ENCODE results near the gene ZIM2.
"Not testable (repeated sequence)": the region's sequence is repeated elsewhere in the genome, so short reads cannot be mapped to it uniquely, and the experiment has no call there.

The ZIM2 gene

GRCh38 chr19:56840451-56841192 lies at the start of gene ZIM2, which contains the start of gene PEG3:
Gene ZIM2 (minus strand): TSS chr19:56840726. CDS start chr19:56824277, 16,449 bp downstream.
Gene PEG3 (minus strand): TSS chr19:56840726. CDS start chr19:56824655, 16,071 bp downstream.
- DNase-seq = no peak

DNA sequence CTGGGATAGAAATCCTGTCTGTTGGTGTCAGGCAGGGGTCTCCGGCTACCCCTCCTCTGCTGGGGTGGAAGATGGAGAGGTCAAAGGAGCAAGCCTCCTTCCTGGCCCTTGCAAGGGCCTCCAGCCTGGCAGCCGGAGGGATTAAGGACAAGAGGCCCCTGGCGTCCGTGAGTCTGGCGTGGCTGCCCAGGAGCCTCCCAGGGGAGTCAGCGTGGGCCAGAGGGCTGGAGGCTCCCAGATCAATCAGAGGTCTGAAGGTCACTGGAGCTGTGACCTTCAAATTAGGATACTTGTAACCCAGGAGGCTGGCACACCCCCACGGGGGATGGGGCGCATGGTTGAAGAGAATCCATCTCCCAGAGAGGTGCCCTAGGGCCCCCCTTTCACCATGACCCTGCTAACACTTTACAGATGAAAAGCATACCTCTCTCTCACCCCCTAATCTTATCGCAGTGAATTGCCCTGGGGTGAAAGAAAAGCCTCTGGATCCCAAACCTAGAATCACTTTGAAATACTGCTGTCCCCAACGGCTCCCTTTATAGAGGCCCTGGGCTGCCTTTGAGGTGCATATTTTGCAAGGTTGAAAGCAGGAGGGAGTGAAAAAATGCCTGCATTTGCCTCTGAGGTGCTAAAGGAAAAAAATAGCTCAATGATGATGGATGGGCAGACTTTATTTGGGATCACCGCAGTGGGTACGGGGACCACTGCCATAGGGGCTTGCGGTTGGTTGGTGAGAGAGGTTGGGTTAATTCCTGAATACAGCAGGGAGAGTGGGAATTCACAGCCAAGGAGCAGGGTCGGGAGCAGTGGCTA lies 44.9 kb upstream of the ZIM2 start:
- no peak for DNase-seq

- no peak for DNase-seq
These were observed 43.9 kb upstream of the ZIM2 start for GRCh38 chr19:56884441-56884840.

DNA sequence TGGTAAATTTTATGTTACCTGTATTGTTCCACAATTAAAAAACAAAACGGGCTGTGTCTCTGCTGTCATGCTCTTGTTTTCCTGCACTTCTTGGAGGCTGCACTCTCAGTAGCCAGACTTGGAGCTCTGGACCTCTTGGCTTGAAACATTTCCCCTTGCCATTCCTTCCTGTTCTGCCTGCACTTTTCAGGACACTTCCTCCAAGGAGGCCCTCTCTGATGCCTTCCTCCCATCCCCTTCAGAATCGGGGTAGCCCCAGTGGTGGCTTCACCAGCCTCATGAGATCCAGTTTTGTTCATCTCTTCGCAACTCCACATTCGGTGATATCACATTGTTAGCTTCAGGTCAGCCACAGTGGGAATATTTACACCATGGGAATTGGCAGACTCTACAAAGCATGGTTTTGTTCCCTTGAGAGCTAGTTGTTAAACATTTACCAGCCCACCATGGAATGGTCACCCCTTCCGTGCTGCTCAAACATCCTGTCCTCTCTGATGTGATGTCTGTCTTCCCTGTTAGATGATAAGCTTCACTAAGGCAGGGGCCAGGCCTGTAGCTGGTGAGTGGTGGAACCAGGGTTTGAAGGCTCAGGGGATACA lies 40.2 kb upstream of the ZIM2 start:
- DNase-seq = no peak

- no peak for DNase-seq
These were observed 36.7 kb upstream of the ZIM2 start for GRCh38 chr19:56877069-56877715.

DNA sequence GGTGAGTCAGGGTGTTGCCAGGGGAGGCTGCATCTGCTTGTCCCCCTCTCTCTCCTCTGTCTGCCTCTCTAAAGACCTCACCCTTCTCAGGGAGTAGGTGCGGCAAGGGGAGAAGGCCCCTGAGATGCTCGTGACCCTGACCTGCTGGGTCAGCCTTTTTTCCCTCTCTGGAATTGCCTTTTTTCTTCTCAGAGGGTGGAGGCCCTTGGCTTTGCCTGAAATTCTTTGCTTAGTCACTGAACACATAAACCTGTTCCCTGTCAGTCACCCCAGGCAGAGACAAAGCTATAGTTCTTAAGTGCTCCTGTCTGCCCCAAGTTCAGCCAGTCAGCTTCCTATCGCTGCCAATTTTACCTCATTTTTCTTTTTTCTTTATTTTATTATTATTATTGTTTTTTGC lies 35.2 kb upstream of the ZIM2 start:
- DNase-seq = no peak

GRCh38 chr19:56874530-56874929 lies 34.0 kb upstream of the ZIM2 start:
- no peak for DNase-seq

DNA sequence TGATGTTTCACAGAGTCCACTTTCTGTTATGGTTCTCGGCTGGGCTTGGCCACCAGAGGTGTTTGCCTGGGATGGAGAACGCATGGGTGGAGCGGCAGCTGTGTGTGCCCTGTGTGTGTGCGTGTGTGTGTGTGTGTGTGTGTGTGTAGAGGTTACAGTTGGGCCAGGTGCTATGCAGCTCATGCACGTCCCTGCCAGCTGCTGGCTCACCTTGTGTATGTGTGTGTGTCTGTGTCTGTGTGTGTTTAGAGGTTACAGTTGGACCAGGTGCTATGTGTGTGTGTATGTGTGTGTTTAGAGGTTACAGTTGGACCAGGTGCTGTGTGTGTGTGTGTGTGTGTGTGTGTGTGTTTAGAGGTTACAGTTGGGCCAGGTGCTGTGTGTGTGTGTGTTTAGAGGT lies 33.0 kb upstream of the ZIM2 start:
- no peak for DNase-seq

GRCh38 chr19:56869886-56870285 lies 29.4 kb upstream of the ZIM2 start:
- DNase-seq = no peak

DNA sequence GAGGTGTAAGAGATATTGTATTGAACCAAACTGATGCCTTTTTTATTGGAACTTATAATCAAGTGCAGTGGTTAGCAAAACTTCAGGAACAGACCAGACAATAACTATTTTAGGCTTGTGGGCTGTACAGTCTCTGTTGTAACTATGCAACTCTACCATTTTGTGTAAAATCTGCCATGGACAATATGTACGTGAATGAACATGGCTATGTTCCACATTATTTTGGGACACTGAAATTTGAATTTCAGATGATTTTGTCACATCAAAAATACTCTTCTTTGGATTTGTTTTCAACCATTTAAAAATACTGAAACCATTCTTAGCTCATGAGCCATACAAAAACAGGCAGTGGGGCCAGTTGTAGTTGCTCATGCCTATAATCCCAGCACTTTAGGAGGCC lies 27.9 kb upstream of the ZIM2 start:
- DNase-seq = no peak

GRCh38 chr19:56866538-56866937 lies 26.0 kb upstream of the ZIM2 start:
- no peak for DNase-seq

DNA sequence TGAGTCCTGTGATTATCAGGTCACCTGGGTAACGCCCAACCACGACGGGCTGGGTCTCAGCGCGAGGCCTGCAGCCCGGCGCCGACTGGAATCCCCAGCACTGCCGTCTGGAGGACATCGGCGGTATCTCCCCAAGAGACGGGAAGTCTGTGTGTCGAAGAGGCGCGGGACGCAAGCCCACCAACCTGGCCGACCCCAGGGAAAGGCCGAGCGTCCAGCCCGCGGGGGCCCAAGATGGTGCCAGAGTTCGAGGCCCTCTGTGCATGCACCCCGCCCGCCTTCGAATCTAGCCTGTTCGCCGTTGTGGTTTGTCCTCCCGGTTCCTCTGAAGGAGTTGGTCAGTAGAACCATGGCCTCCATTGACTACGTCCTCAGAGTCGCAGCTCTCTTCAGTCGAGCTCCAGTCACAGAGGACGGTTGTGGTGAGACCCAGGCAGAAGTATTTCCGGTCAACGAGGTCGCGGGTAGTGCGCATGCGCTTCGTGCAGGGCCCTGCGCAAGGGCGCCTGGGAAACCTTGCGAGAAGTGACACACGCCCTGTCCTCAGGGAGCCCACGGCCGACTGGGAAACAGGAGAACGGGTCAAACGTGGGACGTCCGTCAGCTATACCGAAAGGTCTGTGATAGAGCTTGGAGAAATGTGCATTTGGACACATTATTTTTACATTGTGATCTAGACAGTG lies 24.1 kb upstream of the ZIM2 start:
- DNase-seq = no peak

- DNase-seq = no peak
These were observed 22.2 kb upstream of the ZIM2 start for GRCh38 chr19:56862741-56863140.

DNA sequence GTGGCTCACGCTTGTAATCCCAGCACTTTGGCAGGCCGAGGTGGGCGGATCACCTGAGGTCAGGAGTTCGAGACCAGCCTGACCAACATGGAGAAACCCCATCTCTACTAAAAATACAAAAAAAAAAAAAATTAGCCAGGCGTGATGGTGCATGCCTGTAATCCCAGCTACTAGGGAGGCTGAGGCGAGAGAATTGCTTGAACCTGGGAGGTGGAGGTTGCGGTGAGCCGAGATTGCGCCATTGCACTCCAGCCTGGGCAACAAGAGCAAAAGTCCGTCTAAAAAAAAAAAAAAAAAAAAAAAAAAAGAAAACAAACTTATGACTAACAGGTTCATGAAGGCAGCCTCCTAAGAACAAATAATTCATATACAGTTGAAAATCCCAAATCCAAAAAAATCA lies 19.9 kb upstream of the ZIM2 start:
- not testable (repeated sequence) for DNase-seq

- no peak for DNase-seq
These were observed 17.5 kb upstream of the ZIM2 start for GRCh38 chr19:56858026-56858425.

DNA sequence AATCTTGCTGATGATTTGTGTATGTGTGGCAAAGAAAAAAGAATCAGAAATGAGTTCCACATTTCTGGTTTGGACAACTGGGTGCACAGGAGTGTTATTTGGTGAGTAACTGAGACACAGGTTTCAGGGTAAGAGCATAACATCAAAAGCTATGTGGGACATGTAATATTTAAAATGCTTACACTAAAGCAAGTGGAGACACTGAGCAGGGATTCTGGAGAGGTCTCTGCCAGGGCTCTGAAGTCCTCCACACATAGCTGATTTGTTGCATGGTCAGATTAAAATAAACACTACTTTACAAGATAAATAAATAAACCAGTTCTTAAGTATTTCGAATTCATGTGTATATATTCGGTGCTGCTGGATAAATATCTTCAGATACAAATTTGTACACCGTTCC lies 16.3 kb upstream of the ZIM2 start:
- no peak for DNase-seq

DNA sequence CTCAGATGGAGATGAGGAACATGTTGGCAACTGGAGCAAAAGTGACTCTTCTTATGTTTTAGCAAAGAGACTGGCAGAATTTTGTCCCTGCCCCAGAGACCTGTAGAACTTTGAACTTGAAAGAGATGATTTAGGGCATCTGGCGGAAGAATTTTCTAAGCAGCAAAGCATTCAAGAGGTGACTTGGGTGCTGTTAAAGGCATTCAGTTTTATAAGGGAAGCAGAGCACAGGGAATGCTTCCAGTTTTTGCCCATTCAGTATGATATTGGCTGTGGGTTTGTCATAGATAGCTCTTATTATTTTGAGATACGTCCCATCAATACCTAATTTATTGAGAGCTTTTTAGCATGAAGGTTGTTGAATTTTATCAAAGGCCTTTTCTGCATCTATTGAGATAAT lies 11.8 kb upstream of the ZIM2 start:
- not testable (repeated sequence) for DNase-seq

GRCh38 chr19:56848166-56848565 lies 7.6 kb upstream of the ZIM2 start:
- no peak for DNase-seq

DNA sequence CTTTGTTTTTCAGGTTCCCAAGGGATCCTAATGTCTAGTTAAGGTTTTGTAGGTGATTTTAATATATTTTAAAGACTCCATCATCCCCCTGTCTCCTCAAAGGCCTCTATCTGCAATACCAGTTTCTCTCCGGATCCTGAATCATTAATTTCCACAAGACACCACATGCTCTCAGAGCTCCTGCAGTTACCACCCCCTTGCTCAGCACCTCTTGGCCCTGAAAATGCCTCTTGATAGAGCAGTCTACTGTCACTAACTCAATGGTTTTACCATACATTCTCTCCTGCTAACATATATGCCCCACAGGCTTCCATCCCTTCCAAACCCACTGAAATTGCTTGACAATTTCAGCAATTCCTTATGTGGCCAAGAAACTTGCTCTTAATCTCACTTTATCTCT lies 1.9 kb upstream of the ZIM2 start:
- no peak for DNase-seq

DNA sequence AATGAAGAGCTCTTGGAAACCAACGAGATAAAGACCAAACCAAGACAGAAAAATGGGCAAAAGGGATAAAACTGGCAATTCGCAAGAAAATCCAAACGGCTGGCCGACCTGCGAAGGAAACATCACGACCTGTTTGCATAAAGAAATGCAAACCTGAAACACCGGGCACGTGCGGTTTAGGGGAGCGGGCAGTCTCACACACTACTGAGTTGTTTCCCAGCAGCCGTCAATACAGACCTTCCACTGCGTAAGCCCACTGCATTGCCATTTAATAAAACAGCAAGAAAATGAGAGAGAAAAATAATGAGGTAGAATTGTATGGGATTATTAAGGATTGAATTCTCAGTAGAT lies 642 bp upstream of the ZIM2 start:
- DNase-seq = no peak

DNA sequence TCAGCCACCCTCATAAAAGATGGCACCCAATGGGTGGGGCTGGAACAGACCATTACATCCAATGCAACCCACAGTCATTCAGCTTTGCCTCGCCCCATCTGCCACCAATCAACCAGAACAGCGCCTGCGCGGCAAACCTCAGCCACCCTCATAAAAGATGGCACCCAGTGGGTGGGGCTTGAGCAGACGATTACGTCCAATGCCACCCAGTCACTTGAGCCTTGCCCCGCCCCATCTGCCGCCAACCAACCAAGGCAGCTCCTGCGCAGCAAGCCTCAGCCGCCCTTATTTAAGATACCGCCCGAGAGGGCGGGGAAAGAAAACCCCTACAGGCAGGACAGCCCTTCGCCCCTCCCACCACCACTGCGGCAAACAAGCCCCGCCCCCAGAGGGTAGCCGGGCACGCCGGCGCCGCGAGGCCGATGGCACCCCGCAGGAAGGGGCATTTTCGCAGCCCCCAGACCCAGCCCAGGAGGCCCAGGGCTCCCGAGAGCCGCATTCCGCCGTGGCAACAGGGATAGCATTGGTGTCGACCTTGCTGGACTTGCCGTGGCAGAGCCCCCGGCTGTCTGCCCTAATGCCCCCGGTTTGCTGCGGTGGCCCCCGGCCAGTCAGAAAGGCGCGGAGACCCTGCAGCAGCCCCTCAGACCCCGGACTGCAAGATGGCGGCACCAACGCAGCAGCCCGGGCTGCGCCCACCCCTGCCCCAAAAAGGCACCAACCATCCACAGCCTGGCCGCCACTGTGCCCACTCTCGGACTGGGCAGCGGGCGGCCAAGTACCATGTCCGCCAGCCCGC lies 675 bp downstream of the ZIM2 start:
- DNase-seq = no peak

Measured in NCI-H1694 treated with DMSO at 0.1 percent for 48 hours (cell line).